Right forelimb (tissue), 1 donor: ENCODE results near the gene B4GALT3.
"Not testable (repeated sequence)": the region's sequence is repeated elsewhere in the genome, so short reads cannot be mapped to it uniquely, and the experiment has no call there.

Experiments used
- DNase-seq: peaks from one replicate; pipeline ENCODE4 v3.0.0-alpha.2; 2018

Gene B4GALT3

DNA sequence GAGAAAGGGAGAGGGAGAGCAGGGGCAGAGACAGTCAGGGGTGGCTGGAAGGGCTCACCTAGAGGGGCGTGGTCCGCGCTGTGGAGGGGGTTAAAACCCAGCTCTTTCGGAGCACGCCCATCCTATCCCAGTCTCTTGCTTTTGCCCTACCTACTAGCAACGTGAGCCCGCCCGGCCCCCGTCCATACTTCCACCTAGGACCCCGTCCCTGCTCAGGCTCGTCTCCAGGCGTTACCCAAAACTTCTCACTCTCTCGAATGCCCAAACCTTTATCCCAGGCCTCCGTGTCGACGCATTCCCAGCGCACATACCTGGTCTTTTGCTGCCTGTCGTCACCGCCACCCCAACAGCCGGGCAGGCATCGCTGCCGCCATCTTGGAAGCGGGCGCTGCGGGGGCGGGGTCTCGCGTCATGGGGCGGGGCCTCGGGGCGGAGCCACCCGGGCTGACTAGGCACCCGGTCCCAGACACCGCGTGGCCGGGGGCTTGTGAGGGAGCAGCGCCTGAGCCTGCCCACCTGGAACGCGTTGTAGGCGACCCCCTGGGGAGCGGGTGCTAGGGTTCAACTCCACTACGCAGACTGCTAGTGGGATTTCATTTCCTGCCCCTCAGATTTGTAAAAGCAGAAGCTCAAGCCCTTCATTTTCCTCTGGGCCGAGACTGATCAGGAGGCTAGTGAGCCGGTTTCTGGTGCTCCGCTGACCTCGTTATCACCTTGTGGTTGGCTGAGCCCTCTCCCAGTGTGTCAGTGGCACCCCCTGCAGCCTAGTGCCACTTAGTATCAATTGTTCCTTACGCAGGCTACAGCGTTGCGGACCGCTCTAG, at the start of gene B4GALT3:
Gene B4GALT3, minus strand, starts transcription at position 396 of the 824 bp plus-strand sequence. CDS start 1,447 bp downstream, outside the sequence.
- DNase-seq, result peak; percentile 98

DNA sequence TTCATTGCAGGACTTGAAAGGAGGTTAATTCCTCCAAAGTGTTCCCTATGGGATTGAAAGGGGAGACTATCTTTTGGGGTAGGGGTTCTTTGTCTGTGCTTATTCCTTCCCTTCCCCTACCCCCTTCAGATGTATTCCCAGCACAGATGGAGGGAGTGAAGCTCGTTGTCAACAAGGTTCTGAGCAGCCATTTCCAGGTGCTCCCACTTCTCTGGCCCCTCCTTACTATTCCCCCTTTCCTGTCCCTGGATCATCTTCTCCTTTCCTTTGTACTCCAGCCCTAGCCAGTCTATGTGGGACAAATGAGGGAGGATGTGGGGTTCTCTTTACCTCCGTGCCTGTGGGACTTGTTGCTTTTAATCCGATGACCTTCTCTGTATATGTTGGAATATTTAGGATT, 49.5 kb upstream of the B4GALT3 start:
- DNase-seq, result no peak

DNA sequence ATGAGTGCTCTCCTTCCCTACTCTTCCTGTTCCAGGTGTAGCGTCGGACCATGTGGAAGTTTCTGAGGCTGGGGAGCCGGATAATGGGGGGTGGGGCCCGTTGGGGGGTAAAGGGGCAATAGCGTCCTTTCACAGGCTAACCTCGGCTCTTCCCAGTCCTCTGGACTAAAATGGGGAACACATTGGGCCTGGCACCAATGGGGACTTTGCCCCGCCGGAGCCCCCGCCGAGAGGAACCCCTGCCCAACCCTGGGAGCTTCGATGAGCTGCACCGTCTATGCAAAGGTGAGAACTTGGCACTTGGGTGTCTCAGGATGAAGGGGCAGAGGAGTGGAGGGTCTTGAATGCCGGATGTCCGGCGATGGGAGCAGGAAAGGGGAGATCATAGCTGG, 49.0 kb upstream of the B4GALT3 start:
- DNase-seq, result no peak

DNA sequence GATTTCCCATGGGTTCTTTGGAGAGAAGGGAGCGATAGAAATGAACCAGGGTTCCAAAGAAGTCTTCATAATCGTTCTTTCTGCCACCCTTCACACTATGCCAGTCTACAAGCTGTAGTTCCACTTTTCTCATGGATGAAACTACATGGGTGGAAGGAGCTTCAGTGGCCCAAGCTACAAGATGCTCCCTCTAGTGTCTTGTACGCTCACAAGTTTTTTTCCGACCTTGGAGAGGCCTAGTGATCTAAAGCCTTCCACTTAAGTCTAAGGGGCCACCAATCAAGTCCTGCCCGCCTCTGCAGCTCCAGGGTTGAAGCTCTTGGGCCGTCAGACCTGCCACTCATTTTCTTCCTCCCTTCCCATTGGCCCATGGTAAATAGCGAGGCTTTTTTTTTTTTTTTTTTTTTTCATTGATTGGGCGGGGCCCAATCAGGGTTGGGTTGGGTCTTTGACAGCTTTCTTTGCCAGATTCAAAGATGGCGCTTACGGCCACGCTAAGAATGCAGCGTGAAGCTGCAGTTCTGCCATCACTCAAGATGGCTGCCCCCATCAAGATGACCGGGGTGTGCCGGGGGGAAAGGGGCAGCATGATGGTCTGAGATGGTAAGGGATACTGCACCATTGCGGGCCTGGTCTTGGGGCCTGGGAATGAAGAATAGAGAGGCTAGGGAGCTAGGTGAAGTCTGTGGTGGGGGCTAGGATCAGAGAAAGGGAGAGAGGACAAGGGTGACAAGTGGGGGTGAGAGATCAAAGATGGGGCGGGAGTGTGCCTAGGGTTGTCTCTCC, 48.4 kb upstream of the B4GALT3 start, which contains the start of gene TOMM40L:
Gene TOMM40L, plus strand, starts transcription at position 527 of the 786 bp plus-strand sequence. CDS start 430 bp downstream, outside the sequence.
- peak; percentile 87 for DNase-seq

DNA sequence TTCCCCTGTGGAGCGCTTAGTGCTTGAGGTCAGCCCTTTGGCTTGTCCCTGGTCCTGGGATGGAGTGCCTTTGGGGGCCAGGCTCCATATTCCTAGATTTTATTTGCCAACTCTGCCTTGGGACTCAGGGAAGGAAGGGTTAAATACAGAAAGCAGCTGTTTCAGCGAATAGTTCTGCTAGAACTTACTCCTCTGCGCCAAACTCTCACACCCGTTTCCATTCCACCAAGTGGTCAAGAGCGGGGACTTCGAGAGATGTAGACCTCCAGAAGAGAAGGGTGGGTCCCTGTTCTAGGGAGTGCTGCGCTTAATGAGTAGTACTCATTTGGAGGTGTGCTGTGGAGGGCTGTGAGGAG, 47.8 kb upstream of the B4GALT3 start:
- no peak for DNase-seq

DNA sequence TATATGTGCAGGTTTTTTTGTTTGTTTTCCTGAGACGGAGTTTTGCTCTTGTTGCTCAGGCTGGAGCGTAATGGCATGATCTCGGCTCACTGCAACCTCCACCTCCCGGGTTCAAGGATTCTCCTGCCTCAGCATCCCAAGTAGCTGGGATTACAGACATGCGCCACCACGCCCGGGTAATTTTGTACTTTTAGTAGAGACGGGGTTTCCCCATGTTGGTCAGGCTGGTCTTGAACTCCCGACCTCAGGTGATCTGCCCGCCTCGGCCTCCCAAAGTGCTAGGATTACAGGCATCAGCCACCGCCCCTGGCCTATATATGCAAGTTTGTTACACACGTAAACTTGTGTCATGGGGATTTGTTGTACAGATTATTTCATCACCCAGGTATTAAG, 47.4 kb upstream of the B4GALT3 start:
- not testable (repeated sequence) for DNase-seq

DNA sequence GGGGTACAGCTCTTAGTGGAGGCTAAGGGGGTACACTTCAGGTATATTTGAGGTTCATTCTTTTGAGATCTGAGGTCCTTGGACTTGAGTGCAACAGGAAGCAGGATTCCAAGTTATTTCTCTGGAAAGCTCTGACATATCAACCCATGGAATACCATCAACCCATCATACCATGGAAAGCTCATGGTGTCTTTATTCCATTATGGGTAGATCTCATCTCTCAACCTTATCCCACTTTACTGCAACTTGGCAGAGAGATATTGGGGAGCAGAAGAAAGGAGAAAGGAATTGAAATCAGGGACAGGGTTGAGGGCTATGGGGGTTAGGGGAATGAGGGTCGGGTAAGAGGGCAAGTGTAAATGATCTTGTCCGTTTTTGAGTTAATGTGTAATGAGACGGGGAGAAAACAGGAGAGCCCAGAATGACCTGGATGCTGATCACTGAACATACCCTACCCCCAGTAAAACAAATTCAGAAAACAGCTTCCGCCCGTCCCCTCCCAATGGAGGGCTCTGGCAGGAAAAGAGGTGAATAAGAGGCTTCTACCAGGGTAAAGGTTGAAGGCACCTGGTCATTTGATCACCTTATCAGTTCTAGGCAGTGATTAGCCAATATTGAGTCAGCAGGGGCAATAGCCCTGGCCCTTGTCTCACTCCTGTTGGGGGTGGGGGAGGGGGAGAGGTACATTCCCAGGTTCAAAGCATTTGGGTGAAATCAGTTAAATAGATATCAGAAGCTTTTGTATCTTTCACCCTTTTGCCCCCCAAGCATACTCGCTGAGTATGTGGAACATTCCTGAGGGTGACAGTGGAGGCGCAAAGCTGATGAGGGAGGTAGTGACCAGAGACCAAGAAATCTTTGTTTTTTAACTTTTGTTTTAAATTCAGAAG, 46.7 kb upstream of the B4GALT3 start:
- no peak for DNase-seq

DNA sequence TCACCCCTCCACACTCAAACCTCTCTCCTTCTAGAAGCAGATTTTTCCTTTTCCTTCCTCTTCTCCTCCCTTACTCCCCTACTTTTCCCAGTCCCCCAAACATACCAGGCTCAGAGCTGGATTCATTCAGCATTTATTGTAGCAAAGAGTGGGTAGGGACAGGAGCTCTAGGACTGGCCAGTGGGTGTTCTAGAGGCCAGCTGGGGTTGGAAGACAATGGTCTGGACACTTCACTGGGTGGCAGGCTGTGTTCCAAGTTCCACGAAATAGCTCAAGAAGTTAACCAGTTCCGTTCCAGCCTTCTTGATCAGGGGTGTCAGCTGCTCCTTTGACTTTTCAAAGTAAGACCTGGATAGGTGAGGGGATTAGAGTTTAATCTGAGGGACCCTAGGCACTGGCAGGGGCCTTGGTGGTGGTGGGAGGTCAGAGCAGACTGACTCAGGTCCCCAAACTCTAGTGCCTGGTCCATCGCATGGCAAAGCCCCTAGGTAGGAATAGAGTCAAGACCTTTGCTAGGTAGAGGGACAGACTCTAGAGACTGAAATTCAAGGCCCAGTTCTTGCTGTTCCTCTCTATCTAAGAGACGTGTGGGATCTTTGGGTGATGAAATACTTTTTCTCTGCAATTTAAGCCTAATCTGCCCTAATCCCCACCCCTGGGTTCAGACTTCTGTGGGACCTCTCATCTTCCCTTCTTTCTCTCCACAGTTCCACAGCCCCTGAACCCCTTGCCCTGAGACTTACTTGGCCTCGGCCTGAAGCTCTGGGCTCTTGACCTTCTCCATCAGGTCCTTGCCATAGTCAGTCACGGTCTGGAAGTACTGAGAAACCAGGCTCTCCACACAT, 45.1 kb upstream of the B4GALT3 start:
- no peak for DNase-seq

DNA sequence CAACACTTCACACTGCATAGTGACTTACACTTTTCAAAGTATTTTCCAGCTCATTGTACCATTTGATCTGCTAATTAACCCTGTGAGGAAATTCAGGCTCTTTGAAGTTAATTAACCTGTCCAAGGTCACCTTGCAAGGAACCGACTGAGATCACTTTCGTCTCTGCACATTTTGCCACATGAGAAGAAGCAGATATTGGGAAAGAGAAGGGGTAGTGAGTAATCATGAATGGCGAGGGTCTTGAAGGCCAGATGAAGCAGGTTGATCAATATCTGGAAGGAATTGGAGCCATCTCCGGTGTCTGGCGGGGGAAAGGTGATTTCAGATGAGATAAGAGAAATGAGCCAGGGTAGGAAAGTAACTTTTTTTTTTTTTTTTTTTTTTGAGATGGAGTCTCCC, 42.7 kb upstream of the B4GALT3 start:
- no peak for DNase-seq

DNA sequence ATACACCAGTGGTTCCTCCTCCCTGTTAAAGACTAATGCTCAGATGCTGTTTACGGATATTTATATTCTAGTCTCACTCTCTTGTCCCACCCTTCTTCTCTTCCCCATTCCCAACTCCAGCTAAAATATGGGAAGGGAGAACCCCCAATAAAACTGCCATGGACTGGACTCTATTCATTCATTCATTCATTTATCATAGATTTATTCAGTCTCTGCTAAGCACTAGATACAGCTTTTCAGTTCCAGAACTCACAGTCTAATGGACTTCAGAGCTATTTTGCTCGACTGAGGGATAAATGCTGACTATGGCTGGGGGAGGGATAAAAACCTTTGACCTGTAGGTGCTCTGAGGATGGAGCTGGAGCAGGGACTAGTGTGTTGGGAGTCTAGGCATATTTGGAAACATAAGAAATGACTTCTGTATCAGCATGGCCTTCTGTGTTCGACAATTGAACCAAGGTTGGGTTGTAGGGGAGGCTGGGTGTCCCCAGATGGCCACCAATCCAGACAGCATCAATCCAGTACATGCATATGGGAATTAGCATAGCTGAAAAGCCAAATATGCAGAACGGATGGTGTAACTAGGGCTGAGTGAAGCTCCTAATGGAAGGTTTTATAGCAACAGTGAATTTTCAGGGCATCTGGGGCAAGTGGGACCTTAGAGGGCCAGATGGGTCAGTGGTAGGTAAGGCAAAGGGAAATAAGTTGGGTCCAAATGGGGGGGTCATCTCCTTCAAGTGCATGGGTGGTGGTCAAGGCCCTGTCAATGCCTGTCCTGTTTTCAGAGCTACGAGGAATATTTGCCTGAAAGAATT, 42.0 kb upstream of the B4GALT3 start:
- DNase-seq, result no peak

DNA sequence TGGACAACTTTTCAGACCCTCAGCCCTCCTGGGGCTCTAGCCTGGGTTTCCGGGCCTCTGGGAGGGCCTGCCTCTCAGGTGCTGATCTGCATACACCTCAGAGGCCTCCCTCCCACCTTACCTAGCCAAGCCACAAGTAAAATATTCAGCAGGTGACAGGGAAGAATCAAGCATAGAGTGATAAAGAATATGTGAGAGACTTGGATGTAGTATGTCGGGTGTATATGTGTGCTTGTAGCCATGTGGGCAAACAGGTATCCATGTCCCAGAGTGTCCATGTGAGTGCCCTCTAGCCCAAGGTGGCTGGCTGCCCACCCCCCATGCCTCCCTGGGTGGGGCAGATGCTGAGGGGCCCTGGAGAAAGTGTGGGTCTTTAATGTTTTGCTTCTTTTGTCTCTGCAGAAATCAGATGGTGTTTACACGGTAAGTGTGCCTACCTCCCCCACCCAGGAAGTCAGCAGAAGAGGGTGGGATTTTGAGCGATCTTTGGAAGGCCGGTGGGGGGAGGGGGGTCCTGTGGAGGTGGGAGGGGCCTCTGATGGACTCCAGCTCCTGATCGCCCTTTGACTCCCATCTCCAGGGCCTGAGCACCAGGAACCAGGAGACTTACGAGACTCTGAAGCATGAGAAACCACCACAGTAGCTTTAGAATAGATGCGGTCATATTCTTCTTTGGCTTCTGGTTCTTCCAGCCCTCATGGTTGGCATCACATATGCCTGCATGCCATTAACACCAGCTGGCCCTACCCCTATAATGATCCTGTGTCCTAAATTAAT, 41.2 kb upstream of the B4GALT3 start:
- DNase-seq, result no peak

DNA sequence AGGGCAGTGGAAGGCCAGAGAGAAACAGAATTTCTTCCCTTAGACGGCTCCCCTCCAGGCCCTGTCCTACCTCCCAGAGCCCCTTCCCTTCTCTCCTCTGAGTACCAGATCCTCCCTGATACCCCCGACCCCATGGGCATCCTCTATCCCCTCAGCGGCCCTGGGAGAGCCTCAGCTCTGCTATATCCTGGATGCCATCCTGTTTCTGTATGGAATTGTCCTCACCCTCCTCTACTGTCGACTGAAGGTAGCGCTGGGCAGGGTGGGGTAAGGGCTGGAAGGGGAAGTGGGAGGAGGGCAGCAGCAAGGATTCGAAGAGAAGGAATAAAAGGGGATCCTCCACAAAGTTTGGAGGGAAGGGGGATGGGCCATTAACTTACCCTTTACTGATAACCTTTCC, 40.5 kb upstream of the B4GALT3 start:
- no peak for DNase-seq

DNA sequence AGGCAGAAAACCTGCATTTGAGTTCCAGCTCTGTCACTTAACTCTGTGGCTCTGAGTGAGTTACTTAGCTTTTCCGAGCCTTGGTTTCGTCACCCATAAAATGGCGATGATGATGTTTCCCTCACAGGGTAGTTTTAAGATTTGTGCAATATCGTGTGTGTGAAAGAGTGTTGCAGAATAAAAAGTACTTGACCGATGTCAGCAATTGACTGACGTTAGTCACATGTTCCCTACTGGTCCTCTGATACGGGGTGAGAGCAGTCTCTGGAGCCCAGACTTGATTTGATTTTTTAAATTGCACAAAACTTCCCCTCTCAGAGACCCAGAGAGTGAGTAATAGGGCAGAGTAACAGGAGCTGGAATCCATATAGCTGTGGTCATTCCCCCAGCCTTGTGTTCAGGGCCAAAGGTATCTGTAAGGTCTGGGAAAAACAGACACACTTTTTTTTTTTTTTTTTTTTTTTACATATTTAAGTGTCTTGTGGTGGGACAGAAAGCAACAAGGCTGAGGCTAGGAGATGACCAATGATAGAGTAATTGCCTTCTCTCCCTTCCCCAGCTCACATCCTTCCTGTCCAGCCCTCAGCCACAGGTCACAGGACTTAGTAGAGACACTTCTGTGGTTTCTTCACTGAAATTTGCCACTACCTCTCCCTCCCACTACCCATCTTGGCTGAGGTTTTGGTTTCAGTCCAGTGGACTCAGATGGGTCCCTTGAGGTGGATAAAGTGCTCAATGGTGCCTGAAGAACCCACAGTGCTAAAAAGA, 39.8 kb upstream of the B4GALT3 start:
- DNase-seq, result no peak

DNA sequence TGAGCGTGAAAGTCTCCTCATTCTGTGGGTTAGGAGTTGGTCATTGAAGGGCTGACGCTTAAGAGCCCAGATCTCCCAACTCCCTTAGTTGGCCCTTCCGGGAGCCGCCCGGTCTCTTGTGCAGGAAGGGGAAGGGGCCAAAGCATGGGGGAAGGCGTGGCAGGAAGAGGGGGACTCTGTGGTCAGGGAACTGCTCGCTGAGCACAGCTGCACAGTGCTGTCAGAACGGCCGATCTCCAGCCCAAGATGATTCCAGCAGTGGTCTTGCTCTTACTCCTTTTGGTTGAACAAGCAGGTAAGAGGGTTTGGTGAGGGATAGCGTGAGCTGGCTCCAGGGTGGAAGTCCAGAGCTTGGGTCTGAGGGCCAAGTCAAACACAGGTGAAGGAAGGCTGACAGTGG, 37.8 kb upstream of the B4GALT3 start, which contains the start of gene FCER1G:
Gene FCER1G, plus strand, starts transcription at position 220 of the 400 bp plus-strand sequence. Its CDS starts 27 bp downstream, at position 247.
- no peak for DNase-seq

DNA sequence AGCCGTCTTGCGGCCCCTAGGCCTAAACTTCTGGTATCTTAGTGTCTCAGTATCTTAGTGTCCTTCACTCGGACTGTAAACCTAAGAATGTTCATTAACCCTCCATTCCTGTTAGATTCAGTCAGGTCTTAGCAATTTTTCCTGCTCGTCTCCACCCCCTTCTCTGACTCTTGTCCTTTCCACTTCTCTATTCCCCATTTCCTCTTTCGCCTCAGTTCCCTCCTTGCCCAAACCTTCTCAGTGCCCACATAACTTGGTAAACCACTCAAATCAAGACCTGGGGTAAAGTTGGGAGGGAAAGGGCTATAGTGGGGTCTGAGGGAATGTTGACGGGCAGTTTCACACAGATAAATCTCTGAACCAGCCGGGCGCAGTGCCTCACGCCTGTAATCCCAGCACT, 37.1 kb upstream of the B4GALT3 start:
- no peak for DNase-seq

DNA sequence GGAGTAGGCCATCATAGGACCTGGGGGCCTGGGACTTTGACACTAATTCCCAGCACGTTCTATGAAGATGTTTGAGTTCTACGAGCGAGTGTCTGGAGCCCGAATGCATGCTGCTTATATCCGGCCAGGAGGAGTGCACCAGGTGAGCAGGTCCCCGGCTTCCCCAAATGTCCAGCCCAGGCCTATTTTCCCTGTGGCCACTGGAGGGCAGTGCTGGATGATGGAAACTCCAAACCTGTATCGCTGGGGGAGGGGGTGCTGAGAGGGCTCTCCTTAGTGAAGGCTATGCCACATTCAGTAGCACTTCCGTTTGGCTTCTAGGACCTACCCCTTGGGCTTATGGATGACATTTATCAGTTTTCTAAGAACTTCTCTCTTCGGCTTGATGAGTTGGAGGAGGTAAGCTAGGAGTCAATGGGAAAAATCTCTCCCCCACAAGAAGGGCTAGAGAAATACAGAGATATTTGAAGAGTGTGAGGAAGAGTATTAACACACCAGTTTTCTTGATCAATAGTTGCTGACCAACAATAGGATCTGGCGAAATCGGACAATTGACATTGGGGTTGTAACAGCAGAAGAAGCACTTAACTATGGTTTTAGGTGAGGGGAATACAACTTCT, 32.6 kb upstream of the B4GALT3 start:
- DNase-seq, result peak; percentile 70

DNA sequence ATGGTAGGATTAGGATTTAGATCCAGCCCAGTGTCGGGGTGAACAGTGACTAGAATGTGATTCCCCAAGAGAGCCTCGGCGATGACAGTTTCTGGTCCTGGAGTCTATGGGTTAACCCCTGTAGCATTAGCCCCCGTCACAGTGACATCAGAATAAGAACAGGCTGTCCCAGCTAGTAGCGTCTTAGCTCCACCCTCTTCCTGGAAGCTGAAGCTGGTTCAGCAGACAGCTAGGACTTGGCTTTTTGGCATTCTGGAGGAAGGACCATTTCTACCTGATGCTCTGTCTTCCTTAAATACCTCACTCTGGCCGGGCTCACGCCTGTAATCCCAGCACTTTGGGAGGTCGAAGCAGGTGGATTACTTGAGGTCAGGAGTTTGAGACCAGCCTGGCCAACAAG, 29.9 kb upstream of the B4GALT3 start:
- no peak for DNase-seq

DNA sequence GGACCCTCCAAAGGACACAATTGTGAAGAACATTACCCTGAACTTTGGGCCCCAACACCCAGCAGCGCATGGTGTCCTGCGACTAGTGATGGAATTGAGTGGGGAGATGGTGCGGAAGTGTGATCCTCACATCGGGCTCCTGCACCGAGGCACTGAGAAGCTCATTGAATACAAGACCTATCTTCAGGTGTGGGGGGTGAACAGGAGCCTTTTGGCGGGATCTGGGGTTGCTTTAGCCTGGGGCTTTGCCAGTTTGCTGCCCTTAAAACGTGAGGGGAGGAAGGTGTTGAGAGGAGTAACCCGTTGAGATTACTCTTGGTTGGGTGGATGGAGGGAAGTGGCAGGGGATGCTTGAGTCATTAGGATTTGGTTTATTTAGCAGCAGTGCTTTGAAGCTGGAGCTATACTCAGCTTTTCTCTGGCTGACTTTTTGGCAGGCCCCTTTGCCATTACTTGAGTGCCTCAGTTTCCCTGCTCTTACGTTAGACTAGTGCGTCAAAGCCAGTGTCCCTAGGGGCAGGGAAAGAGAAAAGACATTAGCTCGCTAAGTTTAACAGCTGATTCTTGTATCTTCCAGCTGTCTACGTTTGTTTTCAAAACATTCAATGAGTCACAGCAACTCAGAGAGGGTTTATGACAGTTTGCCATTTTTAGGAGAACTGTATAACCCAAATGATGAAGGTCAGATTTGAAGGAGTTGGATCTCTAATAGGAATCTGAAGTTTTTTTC, 29.3 kb upstream of the B4GALT3 start:
- no peak for DNase-seq
